H1 (cell line): Measurements from ENCODE around the gene CROCC2. TPM values are rescaled to one million over a fixed set of nuclear protein-coding genes. Genes with fewer than 3 reads are reported as not detected.

Experiments used
- CTCF ChIA-PET: fragments of 300-600 bp; sonication (Branson Sonifier 250); formaldehyde crosslinking; loops from one replicate; lab custom pipeline; 2021; ENCODE audit not compliant: partially characterized antibody; lab: Charles Lee
- POLR2A ChIA-PET: fragments of 300-600 bp; sonication (Branson Sonifier 250); formaldehyde crosslinking; loops from one replicate; lab custom pipeline; 2021; ENCODE audit warnings: inconsistent platforms; ENCODE audit not compliant: partially characterized antibody; lab: Charles Lee
- DNase-seq, 2 experiments: peaks; one replicate each; pipeline versions ENCODE4 v3.0.0 to v3.0.0-alpha.2; 2010 to 2022; ENCODE audit warnings: low spot score in 2 of 2, low read depth in 1 of 2, mixed read lengths in 1 of 2
- FAIRE-seq: peaks from 2 replicates; lab custom pipeline; 2011; peaks lifted over from hg19 to GRCh38; lab: Jason Lieb, UNC
- H2AFZ ChIP-seq: 2 replicates; pipeline ENCODE4 v1.8.1; 2012; ENCODE audit warnings: low read length, inconsistent platforms
- H2AK5ac ChIP-seq: 2 replicates; pipeline ENCODE4 v1.6.1; 2013; ENCODE audit warnings: low read depth, low read length
- H2BK120ac ChIP-seq: replicated peaks from 2 replicates; pipeline ENCODE3; 2013; ENCODE audit warnings: low read depth, low read length, inconsistent platforms
- H2BK12ac ChIP-seq: 2 replicates; pipeline ENCODE4 v1.6.1; 2013; ENCODE audit warnings: low read depth, low read length
- H2BK15ac ChIP-seq: 2 replicates; pipeline ENCODE4 v1.6.1; 2013; ENCODE audit warnings: low read length
- H2BK20ac ChIP-seq: 2 replicates; pipeline ENCODE4 v1.6.1; 2013; ENCODE audit warnings: low read length
- H2BK5ac ChIP-seq: 2 replicates; pipeline ENCODE4 v1.6.1; 2013; ENCODE audit warnings: low read depth, low read length
- H3K14ac ChIP-seq: 2 replicates; pipeline ENCODE4 v1.6.1; 2013; ENCODE audit warnings: inconsistent platforms; ENCODE audit not compliant: insufficient read length
- H3K18ac ChIP-seq: 2 replicates; pipeline ENCODE4 v1.6.1; 2013; ENCODE audit warnings: low read length; ENCODE audit errors: extremely low read depth
- H3K23ac ChIP-seq: 2 replicates; pipeline ENCODE4 v1.6.1; 2013; ENCODE audit warnings: inconsistent platforms; ENCODE audit not compliant: insufficient read length
- H3K23me2 ChIP-seq: 2 replicates; pipeline ENCODE4 v1.6.1; 2013; ENCODE audit warnings: low read depth, low read length
- H3K27ac ChIP-seq: 2 replicates; pipeline ENCODE4 v1.6.1; 2011; ENCODE audit warnings: low read depth, low read length, inconsistent platforms
- H3K27me3 ChIP-seq, 4 experiments: replicated peaks in 1 of 4; 1 replicate in 1 of 4; 2 replicates in 3 of 4; pipeline versions ENCODE4 v1.6.1 to v1.8.1; 2011 to 2013; ENCODE audit warnings: low read length in 3 of 4, mild to moderate bottlenecking in 3 of 4, inconsistent platforms in 2 of 4, mixed read lengths in 2 of 4, moderate library complexity in 1 of 4; ENCODE audit not compliant: control insufficient read depth in 3 of 4, insufficient read depth in 3 of 4; ENCODE audit errors: extremely low read depth in 1 of 4
- H3K36me3 ChIP-seq, 4 experiments: 2 replicates each; pipeline versions ENCODE4 v1.6.1 to v1.8.1; 2011 to 2013; ENCODE audit warnings: mild to moderate bottlenecking in 4 of 4, low read length in 3 of 4, moderate library complexity in 2 of 4, control low read depth in 1 of 4, inconsistent platforms in 1 of 4; ENCODE audit not compliant: insufficient read depth in 4 of 4, control insufficient read depth in 2 of 4
- H3K4ac ChIP-seq: replicated peaks from 2 replicates; pipeline ENCODE3; 2013; ENCODE audit warnings: low read length, low read depth, mixed read lengths, inconsistent platforms; ENCODE audit not compliant: insufficient read length
- H3K4me1 ChIP-seq, 4 experiments: replicated peaks in 1 of 4; 1 replicate in 1 of 4; 2 replicates in 3 of 4; pipeline versions ENCODE4 v1.6.1 to v1.8.1; 2011 to 2013; ENCODE audit warnings: low read length in 3 of 4, inconsistent platforms in 2 of 4, mixed read lengths in 1 of 4; ENCODE audit not compliant: insufficient read depth in 4 of 4, control insufficient read depth in 3 of 4
- H3K4me2 ChIP-seq, 2 experiments: 2 replicates each; pipeline versions ENCODE4 v1.6.1 to v1.8.1; 2011 to 2013; ENCODE audit warnings: low read depth in 2 of 2, low read length in 2 of 2, control low read depth in 1 of 2, inconsistent platforms in 1 of 2, mild to moderate bottlenecking in 1 of 2; ENCODE audit not compliant: insufficient read depth in 1 of 2
- H3K4me3 ChIP-seq, 4 experiments: fragments of 200-600, 300-600 bp in 1 of 4; sonication (generic), shearing (Covaris generic), sonication (Bioruptor Twin) in 1 of 4; 2 replicates each; pipeline versions ENCODE4 v1.5.1 to v1.8.1; 2011 to 2016; ENCODE audit warnings: low read length in 4 of 4, low read depth in 3 of 4, control low read depth in 2 of 4, inconsistent platforms in 2 of 4, mild to moderate bottlenecking in 2 of 4, mixed read lengths in 1 of 4, moderate library complexity in 1 of 4; ENCODE audit not compliant: insufficient read depth in 2 of 4; ENCODE audit errors: extremely low read depth in 1 of 4
- H3K56ac ChIP-seq: replicated peaks from 2 replicates; pipeline ENCODE3; 2013; ENCODE audit warnings: low read depth, mild to moderate bottlenecking, mixed read lengths, low read length, inconsistent platforms; ENCODE audit not compliant: insufficient read length
- H3K79me1 ChIP-seq: 2 replicates; pipeline ENCODE4 v1.6.1; 2013; ENCODE audit warnings: low read depth, low read length, control low read depth
- H3K79me2 ChIP-seq, 2 experiments: 2 replicates each; pipeline versions ENCODE4 v1.6.1 to v1.8.1; 2012 to 2013; ENCODE audit warnings: low read length in 2 of 2, mild to moderate bottlenecking in 2 of 2, inconsistent platforms in 1 of 2; ENCODE audit not compliant: insufficient read depth in 2 of 2, control insufficient read depth in 1 of 2
- H3K9ac ChIP-seq, 4 experiments: replicated peaks in 1 of 4; 1 replicate in 1 of 4; 2 replicates in 3 of 4; pipeline versions ENCODE4 v1.6.1 to v1.8.1; 2011 to 2013; ENCODE audit warnings: low read depth in 3 of 4, low read length in 3 of 4, control low read depth in 2 of 4, mild to moderate bottlenecking in 2 of 4, moderate library complexity in 2 of 4, inconsistent platforms in 1 of 4; ENCODE audit errors: extremely low read depth in 1 of 4
- H3K9me3 ChIP-seq, 2 experiments: 2 replicates each; pipeline versions ENCODE4 v1.6.1 to v1.8.1; 2012 to 2013; ENCODE audit warnings: mild to moderate bottlenecking in 2 of 2, moderate library complexity in 2 of 2, control low read depth in 1 of 2, inconsistent platforms in 1 of 2, low read depth in 1 of 2, low read length in 1 of 2, mixed read lengths in 1 of 2; ENCODE audit not compliant: insufficient read depth in 2 of 2
- H4K20me1 ChIP-seq, 2 experiments: replicated peaks in 1 of 2; 2 replicates each; pipeline versions ENCODE3 to v1.8.1; 2011 to 2013; ENCODE audit warnings: inconsistent platforms in 2 of 2, low read length in 2 of 2, mild to moderate bottlenecking in 1 of 2; ENCODE audit not compliant: insufficient read depth in 2 of 2, control insufficient read depth in 1 of 2
- H4K5ac ChIP-seq: 2 replicates; pipeline ENCODE4 v1.6.1; 2013; ENCODE audit warnings: low read length, low read depth, mixed read lengths, inconsistent platforms; ENCODE audit not compliant: insufficient read length
- H4K8ac ChIP-seq: 2 replicates; pipeline ENCODE4 v1.8.0; 2013; ENCODE audit warnings: mild to moderate bottlenecking, moderate library complexity, low read length, inconsistent platforms; ENCODE audit not compliant: insufficient read depth; ENCODE audit errors: extremely low read depth
- H4K91ac ChIP-seq: replicated peaks from 2 replicates; pipeline ENCODE3; 2013; ENCODE audit warnings: low read length, mixed read lengths, inconsistent platforms; ENCODE audit not compliant: insufficient read length
- TEAD4 ChIP-seq: IDR thresholded peaks from 2 replicates; pipeline ENCODE4 v1.6.1; 2012; ENCODE audit warnings: low read depth, low read length, inconsistent platforms, mixed read lengths
- WGBS, 2 experiments: shearing (Covaris generic) in 1 of 2; methylation state at CpG; one replicate each; pipeline versions ENCODE4 v1.1.6 to v1.1.7; 2013 to 2015; ENCODE audit warnings: low lambda C conversion rate in 2 of 2, mixed read lengths in 2 of 2, inconsistent platforms in 1 of 2, low coverage in 1 of 2, missing lambda C conversion rate in 1 of 2; ENCODE audit not compliant: insufficient replicate concordance in 2 of 2, insufficient coverage in 1 of 2, insufficient read length in 1 of 2; ENCODE audit errors: extremely low coverage in 1 of 2, missing lambda C conversion rate in 1 of 2; 5-methylcytosine and 5-hydroxymethylcytosine counted together
- polyA plus RNA-seq, 7 experiments: library from polyadenylated mRNA; depleted of rRNA in 3 of 7; stranded (reverse) in 5 of 7; unstranded in 2 of 7; fragments of >200 nt in 5 of 7; fragments of 200-250 nt in 2 of 7; gene quantifications; 1 replicate in 5 of 7; 2 replicates in 1 of 7; 4 replicates in 1 of 7; pipeline versions ENCODE4 v1.2.1 to v1.2.3, GENCODE V29; 2011 to 2013; ENCODE audit warnings: missing spikeins in 2 of 7, mixed read lengths in 2 of 7
- total RNA-seq: library from RNA; stranded (reverse); fragmentation: NEBNext Ultra II Directional; extraction: Animal tissue kit (Norgen Biotek cat#: 25700); gene quantifications from 2 replicates; pipeline ENCODE4 v1.2.1, GENCODE V29; 2021

The CROCC2 gene
- total and polyA plus RNA-seq, 2 of the 8 experiments (the other 6 are each of a cell fraction or from before 2014, with no cell fraction given), result not detected

DNA sequence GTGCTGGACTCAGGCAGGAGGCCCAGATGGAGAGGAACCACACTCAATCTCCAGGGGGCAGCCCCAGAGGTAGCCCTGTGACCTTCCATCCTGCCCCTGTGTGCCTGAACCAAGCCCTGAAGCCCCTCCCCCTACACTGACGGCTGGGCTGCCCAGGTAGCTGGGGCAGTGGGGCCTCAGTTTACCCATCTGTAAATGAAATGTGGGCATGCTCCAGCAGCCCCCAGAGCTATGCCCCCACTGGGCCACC is 15.8 kb downstream of the CROCC2 start:
- no peak overlapping the region for H3K4me2 ChIP-seq
- H3K27ac ChIP-seq, result no peak overlapping the region

More for the DNA sequence above, 15.8 kb downstream of the CROCC2 start:
- H3K18ac ChIP-seq, result no peak overlapping the region; the same call in 1 of the 2 replicates
- no peak overlapping the region for H3K4ac ChIP-seq
- H2BK120ac ChIP-seq, result no peak overlapping the region
- no peak overlapping the region for H4K8ac ChIP-seq
- no peak overlapping the region for H2BK20ac ChIP-seq
- H2AK5ac ChIP-seq, result no peak overlapping the region
- no peak overlapping the region for H3K56ac ChIP-seq
- no peaks in the 10 kb centered on the region for H4K20me1 ChIP-seq
- no peak overlapping the region for H3K9ac ChIP-seq
- H2BK5ac ChIP-seq, result no peak overlapping the region
- no peak overlapping the region for H3K14ac ChIP-seq
- WGBS, 2 experiments, result 80% methylated on average over 1 of the region's 1 CpG; no CpG with 5 or more reads in 1 of the 2 experiments
- no peaks in the 10 kb centered on the region for H3K79me2 ChIP-seq
- H3K79me1 ChIP-seq, result no peaks in the 10 kb centered on the region
- TF ChIP-seq TEAD4, result no peak
- TF ChIP-seq, all 59 proteins: peak for 0
- H3K4me1 ChIP-seq, result peaks cover 0 to under 1% (median 0%) of the 10 kb centered on the region in 4 experiments; a peak in 3 of 7 replicates
- H3K27me3 ChIP-seq, result no peaks in the 10 kb centered on the region
- no peaks in the 10 kb centered on the region for H3K36me3 ChIP-seq
- no peak overlapping the region for H3K4me3 ChIP-seq
- H4K91ac ChIP-seq, result no peak overlapping the region
- ChIA-PET POLR2A (no interaction called here), CTCF (interaction anchor here (1.0 to 1.4 kb wide), 3 partner anchors 54 to 169 kb away, joined by 3 read pairs; no protein-coding TSS in a partner anchor)
- FAIRE-seq (no peak), DNase-seq (no peak)
- no peaks in the 10 kb centered on the region for H3K9me3 ChIP-seq
- no peak overlapping the region for H2BK12ac ChIP-seq
- H2BK15ac ChIP-seq, result no peak overlapping the region
- no peak overlapping the region for H2AFZ ChIP-seq
- H3K23me2 ChIP-seq, result no peaks in the 10 kb centered on the region
- H4K5ac ChIP-seq, result no peak overlapping the region
- no peak overlapping the region for H3K23ac ChIP-seq
